Measurements from ENCODE around the gene PRLR.

The PRLR gene

DNA sequence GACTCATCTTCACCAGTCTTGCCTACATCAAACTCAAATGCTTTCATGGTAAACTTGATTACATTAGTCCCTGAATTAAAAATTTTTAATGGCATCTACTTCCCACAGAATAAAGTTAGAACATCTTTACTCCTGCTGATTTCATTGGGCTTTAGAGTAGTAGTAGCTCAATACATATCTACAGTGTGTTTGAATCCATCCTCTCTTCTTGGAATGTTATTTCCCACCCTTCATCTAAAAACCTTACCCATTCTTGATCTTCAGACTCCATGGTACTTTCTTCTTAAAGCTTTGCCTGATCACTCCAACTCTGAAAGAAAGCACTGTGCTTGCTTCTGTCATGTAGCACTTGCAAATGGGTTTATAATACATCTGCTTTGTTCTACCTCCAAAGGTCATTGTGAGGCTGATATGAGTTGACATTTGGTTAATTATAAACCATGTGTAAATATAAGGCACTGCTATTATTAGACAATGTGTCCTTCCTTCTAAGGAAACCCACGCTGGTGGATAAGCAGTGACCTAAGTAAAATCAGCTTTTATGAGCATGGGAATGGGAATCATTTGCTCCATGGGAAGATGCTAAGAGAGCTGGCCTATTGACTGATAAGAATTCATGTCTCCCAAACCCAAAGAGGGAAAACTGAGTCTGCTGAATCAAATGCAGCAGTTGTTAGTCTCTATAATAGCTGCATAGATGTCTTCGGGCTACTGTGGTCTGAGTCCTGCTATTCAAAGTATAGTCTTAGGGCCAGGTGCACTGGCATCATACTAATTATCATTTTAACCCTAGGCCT lies 7.5 kb upstream of the PRLR start:
- no peak for ATAC-seq
- TF ChIP-seq, protein P1, sequence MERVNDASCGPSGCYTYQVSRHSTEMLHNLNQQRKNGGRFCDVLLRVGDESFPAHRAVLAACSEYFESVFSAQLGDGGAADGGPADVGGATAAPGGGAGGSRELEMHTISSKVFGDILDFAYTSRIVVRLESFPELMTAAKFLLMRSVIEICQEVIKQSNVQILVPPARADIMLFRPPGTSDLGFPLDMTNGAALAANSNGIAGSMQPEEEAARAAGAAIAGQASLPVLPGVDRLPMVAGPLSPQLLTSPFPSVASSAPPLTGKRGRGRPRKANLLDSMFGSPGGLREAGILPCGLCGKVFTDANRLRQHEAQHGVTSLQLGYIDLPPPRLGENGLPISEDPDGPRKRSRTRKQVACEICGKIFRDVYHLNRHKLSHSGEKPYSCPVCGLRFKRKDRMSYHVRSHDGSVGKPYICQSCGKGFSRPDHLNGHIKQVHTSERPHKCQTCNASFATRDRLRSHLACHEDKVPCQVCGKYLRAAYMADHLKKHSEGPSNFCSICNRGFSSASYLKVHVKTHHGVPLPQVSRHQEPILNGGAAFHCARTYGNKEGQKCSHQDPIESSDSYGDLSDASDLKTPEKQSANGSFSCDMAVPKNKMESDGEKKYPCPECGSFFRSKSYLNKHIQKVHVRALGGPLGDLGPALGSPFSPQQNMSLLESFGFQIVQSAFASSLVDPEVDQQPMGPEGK (CRISPR knock-in tag; IDR thresholded peaks at IDR 0.05; ENCODE audit: borderline replicate concordance) = no peak
- TF ChIP-seq TOX (CRISPR knock-in tag; IDR thresholded peaks at IDR 0.05; ENCODE audit: borderline replicate concordance) (no peak), ESRRG (CRISPR knock-in tag; IDR thresholded peaks at IDR 0.05) (no peak), CSDC2 (CRISPR knock-in tag; IDR thresholded peaks at IDR 0.05) (no peak), GLIS3 (CRISPR knock-in tag; IDR thresholded peaks at IDR 0.05) (no peak), SNAI2 (CRISPR knock-in tag; IDR thresholded peaks at IDR 0.05) (no peak), ZNF70 (CRISPR knock-in tag; IDR thresholded peaks at IDR 0.05) (no peak)
- TF ChIP-seq, protein P2, sequence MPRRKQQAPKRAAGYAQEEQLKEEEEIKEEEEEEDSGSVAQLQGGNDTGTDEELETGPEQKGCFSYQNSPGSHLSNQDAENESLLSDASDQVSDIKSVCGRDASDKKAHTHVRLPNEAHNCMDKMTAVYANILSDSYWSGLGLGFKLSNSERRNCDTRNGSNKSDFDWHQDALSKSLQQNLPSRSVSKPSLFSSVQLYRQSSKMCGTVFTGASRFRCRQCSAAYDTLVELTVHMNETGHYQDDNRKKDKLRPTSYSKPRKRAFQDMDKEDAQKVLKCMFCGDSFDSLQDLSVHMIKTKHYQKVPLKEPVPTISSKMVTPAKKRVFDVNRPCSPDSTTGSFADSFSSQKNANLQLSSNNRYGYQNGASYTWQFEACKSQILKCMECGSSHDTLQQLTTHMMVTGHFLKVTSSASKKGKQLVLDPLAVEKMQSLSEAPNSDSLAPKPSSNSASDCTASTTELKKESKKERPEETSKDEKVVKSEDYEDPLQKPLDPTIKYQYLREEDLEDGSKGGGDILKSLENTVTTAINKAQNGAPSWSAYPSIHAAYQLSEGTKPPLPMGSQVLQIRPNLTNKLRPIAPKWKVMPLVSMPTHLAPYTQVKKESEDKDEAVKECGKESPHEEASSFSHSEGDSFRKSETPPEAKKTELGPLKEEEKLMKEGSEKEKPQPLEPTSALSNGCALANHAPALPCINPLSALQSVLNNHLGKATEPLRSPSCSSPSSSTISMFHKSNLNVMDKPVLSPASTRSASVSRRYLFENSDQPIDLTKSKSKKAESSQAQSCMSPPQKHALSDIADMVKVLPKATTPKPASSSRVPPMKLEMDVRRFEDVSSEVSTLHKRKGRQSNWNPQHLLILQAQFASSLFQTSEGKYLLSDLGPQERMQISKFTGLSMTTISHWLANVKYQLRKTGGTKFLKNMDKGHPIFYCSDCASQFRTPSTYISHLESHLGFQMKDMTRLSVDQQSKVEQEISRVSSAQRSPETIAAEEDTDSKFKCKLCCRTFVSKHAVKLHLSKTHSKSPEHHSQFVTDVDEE (CRISPR knock-in tag; IDR thresholded peaks at IDR 0.05) = no peak
- TF ChIP-seq, protein P3, sequence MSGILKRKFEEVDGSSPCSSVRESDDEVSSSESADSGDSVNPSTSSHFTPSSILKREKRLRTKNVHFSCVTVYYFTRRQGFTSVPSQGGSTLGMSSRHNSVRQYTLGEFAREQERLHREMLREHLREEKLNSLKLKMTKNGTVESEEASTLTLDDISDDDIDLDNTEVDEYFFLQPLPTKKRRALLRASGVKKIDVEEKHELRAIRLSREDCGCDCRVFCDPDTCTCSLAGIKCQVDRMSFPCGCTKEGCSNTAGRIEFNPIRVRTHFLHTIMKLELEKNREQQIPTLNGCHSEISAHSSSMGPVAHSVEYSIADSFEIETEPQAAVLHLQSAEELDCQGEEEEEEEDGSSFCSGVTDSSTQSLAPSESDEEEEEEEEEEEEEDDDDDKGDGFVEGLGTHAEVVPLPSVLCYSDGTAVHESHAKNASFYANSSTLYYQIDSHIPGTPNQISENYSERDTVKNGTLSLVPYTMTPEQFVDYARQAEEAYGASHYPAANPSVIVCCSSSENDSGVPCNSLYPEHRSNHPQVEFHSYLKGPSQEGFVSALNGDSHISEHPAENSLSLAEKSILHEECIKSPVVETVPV (CRISPR knock-in tag; IDR thresholded peaks at IDR 0.05) = no peak

DNA sequence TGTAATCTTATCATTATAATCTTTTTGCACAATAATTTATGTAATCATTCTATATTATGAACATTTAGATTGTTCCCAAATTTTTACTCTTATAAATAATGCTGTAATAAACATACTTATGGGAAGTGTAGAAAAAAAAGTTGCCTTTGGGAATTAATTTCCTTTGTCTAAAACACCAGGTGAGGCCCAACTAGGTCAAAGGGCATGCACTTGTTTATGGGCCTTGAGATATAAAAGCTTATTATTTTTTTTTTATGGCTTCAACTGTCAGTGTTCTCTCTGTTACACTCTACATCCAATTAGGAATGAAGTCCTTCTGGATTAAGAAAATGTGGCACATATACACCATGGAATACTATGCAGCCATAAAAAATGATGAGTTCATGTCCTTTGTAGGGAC lies 6.5 kb upstream of the PRLR start:
- TF ChIP-seq ZNF8 (CRISPR knock-in tag; IDR thresholded peaks at IDR 0.05) (no peak), PPARA (CRISPR knock-in tag; IDR thresholded peaks at IDR 0.05; ENCODE audit: borderline replicate concordance) (no peak), ZFP3 (CRISPR knock-in tag; IDR thresholded peaks at IDR 0.05) (no peak), OSR1 (CRISPR knock-in tag; IDR thresholded peaks at IDR 0.05) (no peak), ARNTL (CRISPR knock-in tag; IDR thresholded peaks at IDR 0.05; ENCODE audit: borderline replicate concordance, low read depth) (no peak), SNAI2 (CRISPR knock-in tag; IDR thresholded peaks at IDR 0.05) (no peak), GLIS3 (CRISPR knock-in tag; IDR thresholded peaks at IDR 0.05) (no peak), ESRRG (CRISPR knock-in tag; IDR thresholded peaks at IDR 0.05) (no peak), ZC3H10 (CRISPR knock-in tag; IDR thresholded peaks at IDR 0.05) (no peak), ZNF565 (CRISPR knock-in tag; conservative IDR thresholded peaks at IDR 0.05; ENCODE audit: low read depth) (no peak), TCF4 (CRISPR knock-in tag; IDR thresholded peaks at IDR 0.05; ENCODE audit: borderline replicate concordance) (no peak), ZFP30 (CRISPR knock-in tag; IDR thresholded peaks at IDR 0.05) (no peak), ZNF70 (CRISPR knock-in tag; IDR thresholded peaks at IDR 0.05) (no peak), BACH2 (CRISPR knock-in tag; IDR thresholded peaks at IDR 0.05; ENCODE audit: borderline replicate concordance) (no peak), TOX (CRISPR knock-in tag; IDR thresholded peaks at IDR 0.05; ENCODE audit: borderline replicate concordance) (no peak)
- TF ChIP-seq, protein P2 (CRISPR knock-in tag; IDR thresholded peaks at IDR 0.05) = no peak
- TF ChIP-seq, protein P4, sequence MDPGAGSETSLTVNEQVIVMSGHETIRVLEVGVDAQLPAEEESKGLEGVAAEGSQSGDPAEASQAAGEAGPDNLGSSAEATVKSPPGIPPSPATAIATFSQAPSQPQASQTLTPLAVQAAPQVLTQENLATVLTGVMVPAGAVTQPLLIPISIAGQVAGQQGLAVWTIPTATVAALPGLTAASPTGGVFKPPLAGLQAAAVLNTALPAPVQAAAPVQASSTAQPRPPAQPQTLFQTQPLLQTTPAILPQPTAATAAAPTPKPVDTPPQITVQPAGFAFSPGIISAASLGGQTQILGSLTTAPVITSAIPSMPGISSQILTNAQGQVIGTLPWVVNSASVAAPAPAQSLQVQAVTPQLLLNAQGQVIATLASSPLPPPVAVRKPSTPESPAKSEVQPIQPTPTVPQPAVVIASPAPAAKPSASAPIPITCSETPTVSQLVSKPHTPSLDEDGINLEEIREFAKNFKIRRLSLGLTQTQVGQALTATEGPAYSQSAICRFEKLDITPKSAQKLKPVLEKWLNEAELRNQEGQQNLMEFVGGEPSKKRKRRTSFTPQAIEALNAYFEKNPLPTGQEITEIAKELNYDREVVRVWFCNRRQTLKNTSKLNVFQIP (CRISPR knock-in tag; IDR thresholded peaks at IDR 0.05; ENCODE audit: borderline replicate concordance, low read depth) = no peak
- TF ChIP-seq, protein P3 (CRISPR knock-in tag; IDR thresholded peaks at IDR 0.05) = no peak
- no peak for ATAC-seq

Measured in SK-N-SH treated with all-trans-retinoic acid at 6 μM for 48 hours (cell line).